GM18858 (cell line): Measurements from ENCODE around the gene PTGFRN.

ENCODE experiments used
- ATAC-seq: cut with Tn5 transposase; IDR thresholded peaks from one replicate; pipeline ENCODE4 v1.9.1; 2021; ENCODE audit not compliant: unreplicated experiment

The PTGFRN gene

DNA sequence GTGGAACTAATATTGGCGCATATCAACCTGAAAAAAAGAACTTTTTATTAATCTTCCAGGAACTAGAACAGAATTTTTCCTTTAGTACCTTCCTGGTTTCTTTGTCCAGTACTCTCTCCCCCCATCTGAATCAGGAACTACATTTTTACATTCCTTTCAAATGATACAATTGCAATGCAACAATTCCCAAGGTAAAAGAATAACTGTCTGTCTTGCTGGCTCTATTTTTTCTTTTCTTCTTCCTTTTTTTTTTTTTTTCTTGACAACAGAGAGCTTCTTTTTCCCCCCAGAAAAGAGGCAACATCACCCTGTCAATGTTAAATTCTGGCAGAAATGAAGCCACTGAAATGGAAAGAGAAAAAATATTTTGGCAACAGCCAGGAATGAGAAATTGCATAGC, 87.3 kb downstream of the PTGFRN start:
- ATAC-seq, result no peak

GRCh38 chr1:116997636-116998035, 87.9 kb downstream of the PTGFRN start:
- no peak for ATAC-seq

- no peak for ATAC-seq
Observed at GRCh38 chr1:116999596-116999995, 89.9 kb downstream of the PTGFRN start.

- no peak for ATAC-seq
Observed at GRCh38 chr1:117000142-117000541, 90.4 kb downstream of the PTGFRN start.

DNA sequence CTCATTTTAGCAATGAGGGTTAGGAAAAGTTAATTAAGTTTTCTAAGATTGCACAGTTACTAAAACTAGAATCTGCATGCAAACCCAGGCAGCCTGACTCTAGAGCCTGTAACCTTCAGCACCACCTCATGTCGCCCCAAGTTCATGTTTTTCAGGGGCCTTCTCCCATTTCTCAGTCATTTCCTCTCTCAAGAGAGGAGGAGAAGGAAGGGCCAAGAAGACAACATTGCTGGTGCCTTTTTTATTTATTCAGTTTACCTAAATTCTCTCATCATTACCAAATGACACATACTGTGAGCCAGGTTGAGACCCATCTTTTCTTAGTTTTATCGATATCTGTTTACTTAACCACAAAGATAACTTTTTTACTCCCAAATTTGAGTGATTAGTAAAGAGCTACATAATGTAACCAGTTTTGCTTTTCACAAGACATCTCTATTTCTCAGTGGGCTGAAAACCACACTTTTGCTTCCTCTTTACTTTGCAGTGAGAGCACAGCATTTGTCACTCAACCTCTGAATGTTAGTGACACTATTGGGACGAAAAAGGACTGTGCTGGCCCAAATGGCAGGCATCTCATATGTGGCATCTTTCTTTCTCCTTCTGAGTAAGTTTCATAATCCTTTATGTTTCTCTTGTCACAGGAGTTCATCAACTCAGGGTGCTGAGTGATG, 91.7 kb downstream of the PTGFRN start, which contains the start of gene CD101:
Gene CD101, plus strand, starts transcription at position 507 of the 674 bp plus-strand sequence. Its CDS starts 58 bp downstream, at position 565.
- peak; percentile 97 for ATAC-seq

DNA sequence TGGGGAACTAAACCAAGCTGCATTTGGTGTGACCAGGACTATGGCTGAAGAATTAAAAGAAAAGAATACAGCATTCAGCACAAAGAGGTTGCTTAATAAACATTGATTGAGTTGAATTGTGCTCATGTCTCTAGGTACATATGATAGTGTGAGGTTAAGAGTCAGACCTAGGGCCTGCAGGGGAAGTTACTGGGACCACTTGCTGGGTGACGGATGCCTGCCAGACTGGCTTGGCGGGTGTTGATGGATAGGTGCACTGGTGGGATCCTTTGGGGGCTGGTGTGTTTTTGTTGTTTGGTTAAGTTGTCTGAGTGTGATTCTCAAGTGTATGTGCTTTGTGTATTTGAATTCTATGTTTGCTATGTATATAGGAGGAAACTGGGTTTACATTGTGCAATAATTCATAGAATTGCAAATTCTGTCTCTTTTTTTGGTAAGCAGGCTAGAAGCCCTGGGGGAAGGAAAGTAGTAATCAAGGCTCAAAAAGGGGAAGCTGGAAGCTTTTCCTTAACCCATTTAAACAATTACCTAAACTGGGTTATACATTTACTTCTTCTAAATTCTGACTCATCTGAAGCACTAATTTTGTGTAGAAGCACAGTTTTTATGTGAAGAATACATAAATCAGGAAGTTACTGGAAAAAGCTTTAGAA, 93.6 kb downstream of the PTGFRN start:
- ATAC-seq, result no peak

- ATAC-seq, result no peak
Observed at GRCh38 chr1:117007719-117008013, 98.0 kb downstream of the PTGFRN start.

DNA sequence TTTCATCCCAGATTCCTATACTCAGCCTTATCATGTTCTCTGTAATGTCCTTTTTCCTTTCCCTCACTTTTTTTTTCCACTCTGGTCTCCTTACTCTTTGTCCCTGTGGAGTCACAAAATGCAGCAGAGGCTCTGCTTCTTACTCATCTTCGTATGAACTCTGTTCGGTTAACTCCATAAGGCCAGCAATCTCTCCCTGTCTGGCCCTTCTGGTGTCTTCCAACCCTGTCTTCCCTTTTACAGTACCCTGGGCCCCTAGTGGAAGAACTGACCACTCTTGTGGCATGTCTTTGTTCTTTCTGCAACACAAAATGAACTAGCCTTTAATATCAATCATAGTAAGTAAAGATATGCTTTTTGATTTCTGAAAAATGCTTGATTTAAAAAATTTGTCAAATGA, 98.9 kb downstream of the PTGFRN start:
- no peak for ATAC-seq

- ATAC-seq, result no peak
Observed at GRCh38 chr1:117009132-117009531, 99.4 kb downstream of the PTGFRN start.

DNA sequence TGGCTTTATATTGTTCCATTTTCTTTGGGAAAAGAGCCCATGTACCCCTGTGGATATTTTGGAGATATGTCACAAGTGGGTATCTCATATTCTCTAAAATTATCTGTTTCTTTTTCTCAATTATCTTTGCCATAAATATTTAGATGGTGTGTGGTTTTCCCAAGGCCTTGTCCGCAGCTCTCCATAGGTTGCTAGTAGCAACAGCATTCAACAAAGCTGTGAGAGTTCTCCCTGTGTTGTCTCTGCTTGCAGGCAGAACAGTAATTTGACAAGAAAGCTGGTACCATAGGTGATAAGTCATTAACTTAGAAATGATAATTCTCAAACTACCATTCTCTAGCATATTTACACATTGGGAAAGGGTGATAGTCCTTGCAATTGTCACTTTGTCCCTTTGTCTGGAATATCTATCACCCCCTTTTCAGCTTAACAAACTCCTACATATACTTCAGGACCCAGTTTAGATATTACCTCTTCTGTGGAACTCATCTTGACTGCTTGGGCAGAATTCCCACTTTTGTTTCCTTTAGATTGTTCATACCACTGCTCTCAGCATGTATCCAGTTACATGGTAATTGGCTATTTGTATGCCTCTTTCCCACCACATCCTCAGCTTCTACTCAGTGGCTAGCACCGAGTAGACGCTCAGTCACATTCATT, 100.7 kb downstream of the PTGFRN start:
- ATAC-seq, result no peak

- no peak for ATAC-seq
Observed at GRCh38 chr1:117011334-117011733, 101.6 kb downstream of the PTGFRN start.

- ATAC-seq, result no peak
Observed at GRCh38 chr1:117013309-117013858, 103.7 kb downstream of the PTGFRN start.

- no peak for ATAC-seq
Observed at GRCh38 chr1:117014209-117014608, 104.5 kb downstream of the PTGFRN start.

DNA sequence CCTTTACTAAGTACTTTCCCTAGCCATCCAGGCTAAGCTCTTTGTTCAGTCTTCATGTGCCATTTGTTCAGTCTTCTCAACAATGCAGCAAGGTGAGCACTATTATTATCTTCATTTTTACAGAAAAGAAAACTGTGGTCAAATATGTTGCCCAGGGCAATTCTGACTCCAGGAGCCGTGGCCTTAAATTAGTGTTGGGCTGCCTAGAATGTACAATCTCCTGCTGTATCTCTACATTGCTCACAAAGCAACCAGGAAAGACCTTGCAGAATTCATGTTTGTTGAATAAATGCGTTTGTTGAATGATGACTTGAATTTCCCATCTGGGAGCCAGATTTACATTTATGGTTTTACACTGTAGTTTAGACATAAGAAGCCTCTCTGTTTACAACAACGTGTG, 106.0 kb downstream of the PTGFRN start:
- ATAC-seq, result no peak

DNA sequence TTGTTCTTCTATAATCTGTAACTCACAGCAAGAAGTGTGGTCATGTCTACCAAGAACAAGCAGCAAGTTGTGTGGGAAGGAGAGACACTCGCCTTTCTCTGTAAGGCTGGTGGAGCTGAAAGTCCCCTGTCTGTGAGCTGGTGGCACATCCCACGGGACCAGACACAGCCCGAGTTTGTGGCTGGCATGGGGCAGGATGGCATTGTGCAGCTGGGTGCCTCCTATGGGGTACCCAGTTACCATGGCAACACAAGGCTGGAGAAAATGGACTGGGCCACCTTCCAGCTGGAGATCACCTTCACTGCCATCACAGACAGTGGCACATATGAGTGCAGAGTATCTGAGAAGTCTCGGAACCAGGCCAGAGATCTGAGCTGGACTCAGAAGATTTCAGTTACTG, 107.3 kb downstream of the PTGFRN start:
- no peak for ATAC-seq

GRCh38 chr1:117017648-117018047, 107.9 kb downstream of the PTGFRN start:
- no peak for ATAC-seq

DNA sequence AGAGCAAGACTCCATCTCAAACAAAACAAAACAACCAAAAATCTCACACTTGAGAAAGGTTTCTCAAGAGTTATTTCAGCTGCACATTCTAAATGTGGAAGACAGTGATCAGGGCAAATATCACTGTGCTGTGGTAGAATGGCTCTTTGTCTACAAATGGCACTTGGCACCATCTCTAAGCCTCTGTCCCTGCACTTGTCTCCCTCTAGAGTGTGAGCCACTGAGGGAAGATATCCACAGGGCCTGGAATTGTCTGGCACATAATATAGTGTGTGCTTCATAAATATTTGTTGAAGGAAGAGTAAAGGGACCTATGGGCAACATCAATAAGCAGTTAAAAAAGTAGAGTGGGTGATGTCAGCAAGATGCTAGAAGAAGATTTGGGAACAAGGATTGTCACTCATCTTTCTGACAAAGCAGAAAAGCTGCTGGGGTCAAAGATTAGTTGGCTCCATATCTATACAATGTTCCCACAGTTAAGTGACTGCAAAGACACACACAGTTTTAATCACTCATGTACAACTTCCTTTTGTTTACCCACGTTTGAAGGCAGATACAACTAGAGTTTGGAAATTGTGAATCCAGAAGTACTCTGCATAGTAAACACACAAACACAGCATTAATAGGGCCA, 110.9 kb downstream of the PTGFRN start:
- no peak for ATAC-seq

DNA sequence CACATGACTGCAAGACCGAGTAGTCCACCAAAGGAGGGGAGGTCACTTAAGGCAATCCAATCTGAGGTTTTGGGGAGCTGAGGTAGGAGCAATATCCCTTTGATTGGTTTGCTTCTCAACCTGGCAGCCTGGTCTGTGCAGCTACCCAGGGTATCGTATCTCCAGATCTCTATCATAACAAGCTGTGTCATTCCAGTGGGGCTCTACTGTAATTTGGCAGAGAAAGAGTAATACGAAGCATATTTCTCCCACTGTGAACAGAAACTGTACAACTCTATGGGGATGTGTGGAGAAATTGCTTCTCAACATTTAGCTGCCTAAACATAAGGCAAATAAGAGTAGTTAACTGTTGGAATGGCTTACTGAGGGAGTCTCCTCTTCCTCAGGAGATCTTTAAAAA, 112.4 kb downstream of the PTGFRN start:
- no peak for ATAC-seq

DNA sequence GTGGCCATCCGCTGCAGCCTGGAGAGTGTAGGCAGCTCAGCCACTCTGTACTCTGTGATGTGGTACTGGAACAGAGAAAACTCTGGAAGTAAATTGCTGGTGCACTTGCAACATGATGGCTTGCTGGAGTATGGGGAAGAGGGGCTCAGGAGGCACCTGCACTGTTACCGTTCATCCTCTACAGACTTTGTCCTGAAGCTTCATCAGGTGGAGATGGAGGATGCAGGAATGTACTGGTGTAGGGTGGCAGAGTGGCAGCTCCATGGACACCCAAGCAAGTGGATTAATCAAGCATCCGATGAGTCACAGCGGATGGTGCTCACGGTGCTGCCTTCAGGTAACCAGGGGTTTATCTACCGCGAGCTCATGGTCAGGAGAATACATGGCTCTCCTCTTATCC, 115.9 kb downstream of the PTGFRN start:
- no peak for ATAC-seq

DNA sequence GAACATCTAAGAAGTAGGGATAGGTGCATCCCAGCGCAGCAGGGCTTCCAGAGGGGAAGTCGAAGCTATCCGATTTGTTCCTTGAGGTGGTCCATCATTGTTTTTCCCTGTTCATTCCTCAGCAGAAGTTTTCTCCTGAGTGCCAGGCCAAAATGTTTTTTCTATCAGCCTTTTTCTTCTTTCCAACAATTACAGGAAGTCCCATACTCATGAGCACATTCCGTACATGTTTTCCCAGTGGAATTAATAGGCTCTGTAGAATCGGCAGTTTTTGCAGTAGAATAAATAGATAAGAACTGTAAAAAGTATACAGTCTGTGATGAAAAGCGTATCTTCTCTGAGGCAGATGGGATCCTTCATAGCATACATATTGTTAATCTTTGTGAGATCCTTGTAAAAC, 116.6 kb downstream of the PTGFRN start:
- ATAC-seq, result no peak

- no peak for ATAC-seq
Observed at GRCh38 chr1:117029685-117030084, 120.0 kb downstream of the PTGFRN start.
